ENCODE data around the gene RUNX2. TPM values are rescaled to one million over a fixed set of nuclear protein-coding genes. Genes with fewer than 3 reads are reported as not detected.
A peak's percentile ranks its signal among the peaks of the same experiment; 100 is the strongest.

Gene RUNX2
- total and polyA plus RNA-seq, 9 of the 15 experiments (the other 6 are each of a cell fraction or from before 2014, with no cell fraction given) = 0.29 to 1.00 (median 0.43) TPM

DNA sequence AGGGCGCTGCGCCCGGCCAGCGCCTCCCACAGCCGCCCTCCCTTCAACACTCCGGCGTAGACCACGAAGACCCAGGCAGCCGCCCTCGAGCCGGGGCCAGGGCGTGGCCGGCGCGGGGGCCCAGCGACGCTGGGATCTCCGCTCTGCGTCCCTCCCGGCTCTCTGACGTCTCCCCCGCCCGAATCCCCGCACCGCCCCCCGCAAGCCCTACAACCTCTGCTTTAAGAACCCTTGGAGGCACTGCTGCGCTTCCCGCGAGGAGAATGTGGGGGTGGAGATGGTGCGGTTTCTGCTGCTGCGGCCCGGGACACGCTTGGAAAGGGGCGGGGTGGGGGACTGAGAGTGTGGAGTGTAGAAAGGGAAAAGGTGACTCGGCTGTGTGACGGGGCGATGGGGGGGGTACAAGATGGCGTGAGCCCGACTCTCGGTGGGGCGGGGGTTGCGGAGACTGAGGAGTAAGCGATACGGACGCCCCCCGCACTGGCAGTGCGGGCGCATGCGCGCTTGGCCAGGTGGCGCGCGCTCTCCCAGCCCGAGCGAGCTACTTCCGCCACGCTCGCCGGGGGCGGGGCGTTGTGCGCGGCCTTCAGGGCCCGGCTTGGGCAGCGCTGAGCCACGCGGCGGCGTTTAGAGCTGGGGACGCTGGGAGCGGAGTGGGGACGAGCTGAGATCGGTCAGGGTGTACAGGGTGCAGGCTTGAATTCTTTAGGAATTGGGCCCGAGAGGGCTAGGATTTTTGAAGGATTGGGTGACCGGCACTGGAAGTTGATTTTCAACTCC is 49.6 kb downstream of the RUNX2 start, which contains the start of gene SUPT3H (continued):
- TF ChIP-seq, protein P1, sequence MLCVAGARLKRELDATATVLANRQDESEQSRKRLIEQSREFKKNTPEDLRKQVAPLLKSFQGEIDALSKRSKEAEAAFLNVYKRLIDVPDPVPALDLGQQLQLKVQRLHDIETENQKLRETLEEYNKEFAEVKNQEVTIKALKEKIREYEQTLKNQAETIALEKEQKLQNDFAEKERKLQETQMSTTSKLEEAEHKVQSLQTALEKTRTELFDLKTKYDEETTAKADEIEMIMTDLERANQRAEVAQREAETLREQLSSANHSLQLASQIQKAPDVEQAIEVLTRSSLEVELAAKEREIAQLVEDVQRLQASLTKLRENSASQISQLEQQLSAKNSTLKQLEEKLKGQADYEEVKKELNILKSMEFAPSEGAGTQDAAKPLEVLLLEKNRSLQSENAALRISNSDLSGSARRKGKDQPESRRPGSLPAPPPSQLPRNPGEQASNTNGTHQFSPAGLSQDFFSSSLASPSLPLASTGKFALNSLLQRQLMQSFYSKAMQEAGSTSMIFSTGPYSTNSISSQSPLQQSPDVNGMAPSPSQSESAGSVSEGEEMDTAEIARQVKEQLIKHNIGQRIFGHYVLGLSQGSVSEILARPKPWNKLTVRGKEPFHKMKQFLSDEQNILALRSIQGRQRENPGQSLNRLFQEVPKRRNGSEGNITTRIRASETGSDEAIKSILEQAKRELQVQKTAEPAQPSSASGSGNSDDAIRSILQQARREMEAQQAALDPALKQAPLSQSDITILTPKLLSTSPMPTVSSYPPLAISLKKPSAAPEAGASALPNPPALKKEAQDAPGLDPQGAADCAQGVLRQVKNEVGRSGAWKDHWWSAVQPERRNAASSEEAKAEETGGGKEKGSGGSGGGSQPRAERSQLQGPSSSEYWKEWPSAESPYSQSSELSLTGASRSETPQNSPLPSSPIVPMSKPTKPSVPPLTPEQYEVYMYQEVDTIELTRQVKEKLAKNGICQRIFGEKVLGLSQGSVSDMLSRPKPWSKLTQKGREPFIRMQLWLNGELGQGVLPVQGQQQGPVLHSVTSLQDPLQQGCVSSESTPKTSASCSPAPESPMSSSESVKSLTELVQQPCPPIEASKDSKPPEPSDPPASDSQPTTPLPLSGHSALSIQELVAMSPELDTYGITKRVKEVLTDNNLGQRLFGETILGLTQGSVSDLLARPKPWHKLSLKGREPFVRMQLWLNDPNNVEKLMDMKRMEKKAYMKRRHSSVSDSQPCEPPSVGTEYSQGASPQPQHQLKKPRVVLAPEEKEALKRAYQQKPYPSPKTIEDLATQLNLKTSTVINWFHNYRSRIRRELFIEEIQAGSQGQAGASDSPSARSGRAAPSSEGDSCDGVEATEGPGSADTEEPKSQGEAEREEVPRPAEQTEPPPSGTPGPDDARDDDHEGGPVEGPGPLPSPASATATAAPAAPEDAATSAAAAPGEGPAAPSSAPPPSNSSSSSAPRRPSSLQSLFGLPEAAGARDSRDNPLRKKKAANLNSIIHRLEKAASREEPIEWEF (CRISPR knock-in tag; IDR thresholded peaks at IDR 0.05) = no peak
- TF ChIP-seq NRF1 (conservative IDR thresholded peaks at IDR 0.05 in 1 of 2, IDR thresholded peaks at IDR 0.05 in 1 of 2) (peak; percentile 96), NFIX (CRISPR knock-in tag; IDR thresholded peaks at IDR 0.05; ENCODE audit: low read depth) (no peak), CEBPB (tag; IDR thresholded peaks at IDR 0.05) (no peak), SMARCA4 (IDR thresholded peaks at IDR 0.05) (peak; percentile 46), TGIF2 (CRISPR knock-in tag; IDR thresholded peaks at IDR 0.05) (no peak), HMGN3 (IDR thresholded peaks at IDR 0.05; ENCODE audit: borderline replicate concordance, extremely low read depth, insufficient read length, low read depth, low read length) (peak; percentile 95), BCOR (IDR thresholded peaks at IDR 0.05) (peak; percentile 62; the same call in 1 of the 2 replicates), SMAD2 (IDR thresholded peaks at IDR 0.05; ENCODE audit: low read depth, low read length) (no peak), WHSC1 (IDR thresholded peaks at IDR 0.05; ENCODE audit: low read length) (no peak), ZNF766 (CRISPR knock-in tag; conservative IDR thresholded peaks at IDR 0.05) (peak; percentile 80)
- TF ChIP-seq, protein P2, sequence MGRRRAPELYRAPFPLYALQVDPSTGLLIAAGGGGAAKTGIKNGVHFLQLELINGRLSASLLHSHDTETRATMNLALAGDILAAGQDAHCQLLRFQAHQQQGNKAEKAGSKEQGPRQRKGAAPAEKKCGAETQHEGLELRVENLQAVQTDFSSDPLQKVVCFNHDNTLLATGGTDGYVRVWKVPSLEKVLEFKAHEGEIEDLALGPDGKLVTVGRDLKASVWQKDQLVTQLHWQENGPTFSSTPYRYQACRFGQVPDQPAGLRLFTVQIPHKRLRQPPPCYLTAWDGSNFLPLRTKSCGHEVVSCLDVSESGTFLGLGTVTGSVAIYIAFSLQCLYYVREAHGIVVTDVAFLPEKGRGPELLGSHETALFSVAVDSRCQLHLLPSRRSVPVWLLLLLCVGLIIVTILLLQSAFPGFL (CRISPR knock-in tag; IDR thresholded peaks at IDR 0.05) = no peak
- TF ChIP-seq, protein P3, sequence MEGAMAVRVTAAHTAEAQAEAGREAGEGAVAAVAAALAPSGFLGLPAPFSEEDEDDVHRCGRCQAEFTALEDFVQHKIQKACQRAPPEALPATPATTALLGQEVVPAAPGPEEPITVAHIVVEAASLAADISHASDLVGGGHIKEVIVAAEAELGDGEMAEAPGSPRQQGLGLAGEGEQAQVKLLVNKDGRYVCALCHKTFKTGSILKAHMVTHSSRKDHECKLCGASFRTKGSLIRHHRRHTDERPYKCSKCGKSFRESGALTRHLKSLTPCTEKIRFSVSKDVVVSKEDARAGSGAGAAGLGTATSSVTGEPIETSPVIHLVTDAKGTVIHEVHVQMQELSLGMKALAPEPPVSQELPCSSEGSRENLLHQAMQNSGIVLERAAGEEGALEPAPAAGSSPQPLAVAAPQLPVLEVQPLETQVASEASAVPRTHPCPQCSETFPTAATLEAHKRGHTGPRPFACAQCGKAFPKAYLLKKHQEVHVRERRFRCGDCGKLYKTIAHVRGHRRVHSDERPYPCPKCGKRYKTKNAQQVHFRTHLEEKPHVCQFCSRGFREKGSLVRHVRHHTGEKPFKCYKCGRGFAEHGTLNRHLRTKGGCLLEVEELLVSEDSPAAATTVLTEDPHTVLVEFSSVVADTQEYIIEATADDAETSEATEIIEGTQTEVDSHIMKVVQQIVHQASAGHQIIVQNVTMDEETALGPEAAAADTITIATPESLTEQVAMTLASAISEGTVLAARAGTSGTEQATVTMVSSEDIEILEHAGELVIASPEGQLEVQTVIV (CRISPR knock-in tag; IDR thresholded peaks at IDR 0.05; ENCODE audit: borderline replicate concordance) = no peak
- TF ChIP-seq, protein P4, sequence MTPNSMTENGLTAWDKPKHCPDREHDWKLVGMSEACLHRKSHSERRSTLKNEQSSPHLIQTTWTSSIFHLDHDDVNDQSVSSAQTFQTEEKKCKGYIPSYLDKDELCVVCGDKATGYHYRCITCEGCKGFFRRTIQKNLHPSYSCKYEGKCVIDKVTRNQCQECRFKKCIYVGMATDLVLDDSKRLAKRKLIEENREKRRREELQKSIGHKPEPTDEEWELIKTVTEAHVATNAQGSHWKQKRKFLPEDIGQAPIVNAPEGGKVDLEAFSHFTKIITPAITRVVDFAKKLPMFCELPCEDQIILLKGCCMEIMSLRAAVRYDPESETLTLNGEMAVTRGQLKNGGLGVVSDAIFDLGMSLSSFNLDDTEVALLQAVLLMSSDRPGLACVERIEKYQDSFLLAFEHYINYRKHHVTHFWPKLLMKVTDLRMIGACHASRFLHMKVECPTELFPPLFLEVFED (CRISPR knock-in tag; conservative IDR thresholded peaks at IDR 0.05) = peak; percentile 85
- TF ChIP-seq, protein P5, sequence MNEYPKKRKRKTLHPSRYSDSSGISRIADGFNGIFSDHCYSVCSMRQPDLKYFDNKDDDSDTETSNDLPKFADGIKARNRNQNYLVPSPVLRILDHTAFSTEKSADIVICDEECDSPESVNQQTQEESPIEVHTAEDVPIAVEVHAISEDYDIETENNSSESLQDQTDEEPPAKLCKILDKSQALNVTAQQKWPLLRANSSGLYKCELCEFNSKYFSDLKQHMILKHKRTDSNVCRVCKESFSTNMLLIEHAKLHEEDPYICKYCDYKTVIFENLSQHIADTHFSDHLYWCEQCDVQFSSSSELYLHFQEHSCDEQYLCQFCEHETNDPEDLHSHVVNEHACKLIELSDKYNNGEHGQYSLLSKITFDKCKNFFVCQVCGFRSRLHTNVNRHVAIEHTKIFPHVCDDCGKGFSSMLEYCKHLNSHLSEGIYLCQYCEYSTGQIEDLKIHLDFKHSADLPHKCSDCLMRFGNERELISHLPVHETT (CRISPR knock-in tag; conservative IDR thresholded peaks at IDR 0.05 in 1 of 2, IDR thresholded peaks at IDR 0.05 in 1 of 2) = peak in 1 of 2 experiments; percentile 65; a peak in 2 of 4 replicates

Data from K562 (cell line).